Panc1 (cell line): ENCODE measurements around the gene CRYGN. TPM values are rescaled to one million over a fixed set of nuclear protein-coding genes. Genes with fewer than 3 reads are reported as not detected.
A peak's percentile ranks its signal among the peaks of the same experiment; 100 is the strongest.

ENCODE experiments used
- ATAC-seq: fragments of 200-7000 bp; cut with Tn5 transposase; 2 replicates; pipeline ENCODE4 v1.9.1; 2020; ENCODE audit warnings: mild to moderate bottlenecking, moderate library complexity
- BruUV-seq: library from RNA; stranded (reverse); fragments of 400-500 nt; replicated peaks from 2 replicates; lab custom pipeline; 2021; lab: Mats Ljungman, UMichigan
- CTCF ChIA-PET: fragments of 300-600 bp; sonication (Branson Sonifier 250); formaldehyde crosslinking; loops from one replicate; lab custom pipeline; 2022; ENCODE audit warnings: antibody characterized with exemption; lab: Charles Lee
- POLR2A ChIA-PET: fragments of 300-600 bp; sonication (Branson Sonifier 250); formaldehyde crosslinking; loops from one replicate; lab custom pipeline; 2022; ENCODE audit warnings: antibody characterized with exemption; lab: Charles Lee
- DNase-seq: peaks from one replicate; pipeline ENCODE4 v3.0.0-alpha.2; 2010; ENCODE audit warnings: low read depth, low spot score
- H3K27ac ChIP-seq: 2 replicates; pipeline ENCODE4 v1.5.1; 2011; ENCODE audit warnings: mild to moderate bottlenecking, low read length, inconsistent platforms
- H3K27me3 ChIP-seq: fragments of 200-500 bp; sonication (Bioruptor generic); 2 replicates; pipeline ENCODE4 v1.6.0; 2014; ENCODE audit warnings: low read length, inconsistent platforms; ENCODE audit not compliant: control insufficient read depth, insufficient read depth
- H3K36me3 ChIP-seq: fragments of 200-500 bp; sonication (Bioruptor generic); 2 replicates; pipeline ENCODE4 v1.5.1; 2014; ENCODE audit warnings: inconsistent platforms, mild to moderate bottlenecking, low read length, moderate library complexity; ENCODE audit not compliant: control insufficient read depth, insufficient read depth
- H3K4me1 ChIP-seq: 2 replicates; pipeline ENCODE4 v1.5.1; 2011; ENCODE audit warnings: inconsistent platforms, mild to moderate bottlenecking, low read length, moderate library complexity; ENCODE audit not compliant: control insufficient read depth, insufficient read depth
- H3K4me3 ChIP-seq, 2 experiments: 2 replicates each; pipeline ENCODE4 v1.5.1; 2011 to 2012; ENCODE audit warnings: low read depth in 2 of 2, low read length in 2 of 2, mild to moderate bottlenecking in 2 of 2, inconsistent platforms in 1 of 2, moderate library complexity in 1 of 2
- H3K9me3 ChIP-seq: fragments of 200-500 bp; sonication (Bioruptor generic); 2 replicates; pipeline ENCODE4 v1.5.1; 2014; ENCODE audit warnings: low read depth, mild to moderate bottlenecking, inconsistent platforms, low read length, moderate library complexity; ENCODE audit not compliant: control insufficient read depth, insufficient read depth
- CTCF ChIP-seq: fragments of 450-650 bp; IDR thresholded peaks from 2 replicates; pipeline ENCODE4 v1.5.1; 2017; ENCODE audit warnings: mild to moderate bottlenecking
- POLR2AphosphoS5 ChIP-seq: IDR thresholded peaks from 2 replicates; pipeline ENCODE4 v1.6.1; 2012; ENCODE audit warnings: mild to moderate bottlenecking, low read depth, low read length, moderate library complexity
- REST ChIP-seq, 2 experiments: IDR thresholded peaks; 2 replicates each; pipeline ENCODE4 v1.6.1; 2011 to 2012; ENCODE audit warnings: low read depth in 2 of 2, control low read depth in 1 of 2, low read length in 1 of 2, mild to moderate bottlenecking in 1 of 2, moderate library complexity in 1 of 2; ENCODE audit not compliant: insufficient read depth in 1 of 2
- SIN3A ChIP-seq: IDR thresholded peaks from 2 replicates; pipeline ENCODE4 v1.6.1; 2012; ENCODE audit warnings: low read depth, mild to moderate bottlenecking, low read length, moderate library complexity, borderline replicate concordance; ENCODE audit not compliant: insufficient read depth
- TCF7L2 ChIP-seq: IDR thresholded peaks from 2 replicates; pipeline ENCODE4 v1.6.1; 2011; ENCODE audit warnings: mild to moderate bottlenecking, low read depth, low read length, inconsistent platforms
- in situ Hi-C: cut with HindIII; loops from 2 replicates; pipeline ENCODE4 v1.10.0; 2016; ENCODE audit warnings: low sequenced_read_pairs, low pct_unique_long_range_greater_than_20kb
- intact Hi-C: fragments of 100-400 bp; cut with micrococcal nuclease; formaldehyde crosslinking; loops from one replicate; pipeline ENCODE4 v1.10.0; 2022; ENCODE audit not compliant: unreplicated experiment
- total RNA-seq: library from RNA; stranded (reverse); gene quantifications from one replicate; pipeline ENCODE4 v1.2.1, GENCODE V29; 2021; ENCODE audit not compliant: unreplicated experiment

Gene CRYGN
- total RNA-seq, 1 experiment from 2014 or later: 0.74 TPM

GRCh38 chr7:151442776-151443496, 3.0 kb upstream of the CRYGN start:
- Histone ChIP-seq H3K4me3 (no peak overlapping the region), H3K9me3 (no peaks in the 10 kb centered on the region), H3K4me1 (peaks cover 9% of the 10 kb centered on the region), H3K36me3 (no peaks in the 10 kb centered on the region), H3K27me3 (no peaks in the 10 kb centered on the region), H3K27ac (peak overlapping the region; percentile 7; the same call in 1 of the 2 replicates)
- TF ChIP-seq CTCF (no peak), POLR2AphosphoS5 (no peak), SIN3A (no peak)
- BruUV-seq: no TSS peak
- no peak for ATAC-seq
- intact Hi-C loops: no loop called here
- ChIA-PET POLR2A (interaction anchor here (0.5 to 0.6 kb wide), 2 partner anchors 73 to 188 kb away, joined by 3 to 14 read pairs; no protein-coding TSS in a partner anchor), CTCF (interaction anchor here (0.6 to 0.7 kb wide), 3 partner anchors 73 to 353 kb away, joined by 3 to 6 read pairs (median 6); no protein-coding TSS in a partner anchor)
- no peak for DNase-seq
- in situ Hi-C loops: no loop called here

GRCh38 chr7:151440799-151441445, 981 bp upstream of the CRYGN start:
- Histone ChIP-seq H3K9me3 (no peaks in the 10 kb centered on the region), H3K36me3 (no peaks in the 10 kb centered on the region), H3K4me1 (peaks cover 9% of the 10 kb centered on the region), H3K27ac (no peak overlapping the region; the same call in 1 of the 2 replicates), H3K4me3 (no peak overlapping the region), H3K27me3 (no peaks in the 10 kb centered on the region)
- TF ChIP-seq POLR2AphosphoS5 (no peak), CTCF (no peak), TCF7L2 (no peak), REST (IDR thresholded peaks at IDR 0.05; ENCODE audit: insufficient read depth in 1 of 2, low read depth in 2 of 2, low read length in 1 of 2) (no peak), SIN3A (no peak)
- intact Hi-C loops (no loop called here), in situ Hi-C loops (no loop called here)
- BruUV-seq: no TSS peak
- ATAC-seq: no peak
- ChIA-PET POLR2A (no interaction called here), CTCF (interaction anchor here (0.5 to 0.6 kb wide), 2 partner anchors 111 to 135 kb away, joined by 8 to 9 read pairs; no protein-coding TSS in a partner anchor)
- DNase-seq: no peak
